Right hindlimb (tissue), 1 donor: Measurements from ENCODE around the gene LRRIQ3.

Source experiments
- DNase-seq: peaks from one replicate; pipeline ENCODE4 v3.0.0-alpha.2; 2018

LRRIQ3 gene

DNA sequence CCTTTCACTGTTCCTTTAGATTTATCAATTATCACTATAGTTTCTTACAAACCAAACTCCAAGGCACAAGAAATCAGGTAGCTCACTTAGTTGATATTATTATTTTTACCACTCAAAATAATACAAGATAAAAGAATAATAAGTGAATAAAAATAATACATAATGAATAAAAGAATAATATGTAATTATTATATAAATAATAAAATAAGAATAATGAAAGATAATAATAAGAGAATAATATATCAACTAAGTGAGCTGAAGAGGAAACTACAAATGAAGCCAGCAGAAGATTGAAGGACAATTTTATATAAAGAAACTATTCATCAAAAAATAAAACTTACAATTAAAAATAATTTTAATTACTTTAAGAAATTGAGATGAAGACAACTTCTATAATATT, 90.6 kb downstream of the LRRIQ3 start:
- no peak for DNase-seq

DNA sequence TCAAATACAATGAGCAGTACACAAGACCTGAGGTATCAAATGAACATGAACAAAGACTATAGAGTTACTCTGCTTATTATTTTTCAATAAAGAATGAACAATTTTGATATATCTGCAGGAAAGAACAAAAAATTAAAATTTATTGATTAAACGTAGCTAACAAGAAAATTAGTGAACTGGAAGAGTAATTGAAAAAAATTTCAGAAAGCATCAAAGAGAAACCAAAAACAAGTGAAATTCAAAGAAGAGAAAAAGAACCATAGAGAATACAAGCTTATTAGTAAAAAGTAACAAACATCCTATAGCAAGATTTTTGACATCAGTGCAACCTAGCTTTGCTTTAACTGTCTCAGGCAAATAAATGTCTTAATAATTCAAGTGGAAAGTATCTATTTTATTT, 106.6 kb downstream of the LRRIQ3 start:
- DNase-seq: no peak

DNA sequence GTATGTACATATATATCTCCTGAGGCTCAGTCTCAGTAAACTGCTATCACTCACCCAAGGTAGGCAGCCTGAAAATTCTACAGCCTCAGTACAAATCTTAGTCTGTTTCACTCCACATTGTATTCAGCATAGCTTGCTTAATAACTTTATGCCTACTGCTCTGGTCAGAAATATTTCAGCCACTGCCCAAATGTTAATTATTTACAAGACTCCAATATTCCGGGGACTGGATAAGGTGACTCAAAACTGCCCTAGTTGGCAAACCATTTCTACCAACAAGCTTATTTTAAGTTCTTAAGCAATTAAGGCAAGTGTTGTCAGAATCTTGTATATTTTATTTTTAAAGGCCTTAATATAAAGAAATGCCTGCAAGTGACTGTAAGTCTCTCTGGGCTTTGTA, 114.8 kb downstream of the LRRIQ3 start:
- no peak for DNase-seq

DNA sequence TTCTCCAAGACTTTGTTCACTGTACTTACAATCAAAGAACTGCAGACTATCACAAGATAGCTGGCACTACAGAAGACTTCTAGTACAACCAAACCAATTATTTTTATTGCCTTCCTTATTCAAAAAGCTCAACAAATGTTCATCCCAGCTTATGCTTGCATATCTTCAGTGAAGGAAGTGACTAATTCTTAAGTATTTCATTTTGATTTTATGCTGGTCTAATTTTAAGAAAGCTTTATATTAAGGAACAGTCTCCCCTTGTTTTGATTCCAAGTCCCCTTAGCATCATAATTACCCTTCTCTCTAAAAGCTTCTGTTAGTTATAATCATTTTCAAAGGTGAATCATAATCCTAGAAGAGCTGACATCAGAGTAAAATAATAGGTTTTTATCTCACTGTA, 132.9 kb downstream of the LRRIQ3 start:
- no peak for DNase-seq

DNA sequence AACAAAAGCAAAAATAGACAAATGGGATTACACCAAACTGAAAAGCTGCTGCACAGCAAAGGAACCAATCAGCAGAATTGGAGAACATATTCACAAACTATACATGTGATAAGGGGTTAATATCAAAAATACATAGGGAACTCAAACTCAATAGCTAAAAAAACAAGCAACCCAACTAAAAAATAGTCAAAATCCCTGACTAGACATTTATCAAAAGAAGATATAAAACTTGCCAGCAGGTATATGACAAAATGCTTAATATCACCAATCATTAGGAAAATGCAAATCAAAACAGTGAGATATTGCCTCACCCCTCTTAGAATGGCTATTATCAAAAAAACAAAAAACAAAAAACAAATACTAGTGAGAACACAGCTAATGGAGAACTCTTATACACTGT, 140.3 kb downstream of the LRRIQ3 start:
- DNase-seq: no peak

DNA sequence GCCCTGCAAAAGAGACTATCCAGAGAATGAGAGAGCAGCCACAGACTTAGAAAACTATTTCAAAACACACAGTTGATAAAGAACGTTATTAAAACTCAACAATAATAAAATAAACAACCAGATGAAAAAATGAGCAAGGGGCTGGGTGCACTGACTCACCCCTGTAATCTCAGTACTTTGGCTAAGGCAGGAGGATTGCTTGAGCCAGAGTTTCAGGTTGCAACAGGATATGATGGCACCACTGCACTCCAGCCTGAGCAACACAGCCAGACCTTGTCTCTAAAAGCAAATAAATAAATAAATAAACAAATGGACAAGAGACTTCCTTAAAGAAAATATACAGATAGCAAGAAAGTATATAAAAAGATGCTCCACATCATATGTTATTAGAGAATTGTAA, 144.6 kb downstream of the LRRIQ3 start:
- no peak for DNase-seq

DNA sequence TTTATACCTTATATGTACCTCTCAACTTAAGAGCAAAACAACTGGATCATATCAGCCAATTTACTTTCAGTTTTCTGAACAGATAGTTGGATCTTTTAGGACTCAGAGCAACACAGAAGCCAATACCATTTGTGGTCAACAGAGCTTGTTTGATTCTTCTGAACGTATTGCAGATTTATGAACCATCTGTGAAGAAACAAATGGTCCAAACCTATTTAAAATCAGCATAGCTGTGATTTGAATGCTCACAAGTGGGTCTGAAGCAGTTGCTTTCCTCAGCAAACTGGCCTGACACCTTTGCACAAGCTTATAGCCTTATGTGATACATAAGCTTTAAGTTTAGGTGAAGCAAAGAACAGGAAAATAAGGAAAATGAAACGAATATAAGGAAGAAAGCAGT, 147.6 kb downstream of the LRRIQ3 start:
- DNase-seq: no peak

DNA sequence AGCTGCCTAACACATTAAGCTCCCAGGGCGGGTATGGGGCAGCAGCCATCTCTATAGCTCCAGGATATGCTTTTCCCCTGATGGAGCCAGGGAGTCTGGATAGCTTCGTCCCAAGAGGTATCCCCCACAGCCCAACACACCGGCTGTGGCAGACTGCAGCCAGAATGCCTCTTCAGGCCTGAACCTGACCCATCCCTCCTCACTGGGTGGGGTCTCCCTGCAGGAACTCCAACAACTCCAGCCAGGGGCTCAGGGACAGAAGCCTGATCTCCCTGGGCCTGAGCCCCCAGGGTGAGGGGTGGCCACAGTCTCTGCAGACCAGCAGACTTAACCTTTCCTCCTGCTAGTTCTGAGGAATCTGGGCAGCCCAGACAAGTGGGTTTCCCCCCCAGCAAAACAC, 159.9 kb downstream of the LRRIQ3 start:
- no peak for DNase-seq

DNA sequence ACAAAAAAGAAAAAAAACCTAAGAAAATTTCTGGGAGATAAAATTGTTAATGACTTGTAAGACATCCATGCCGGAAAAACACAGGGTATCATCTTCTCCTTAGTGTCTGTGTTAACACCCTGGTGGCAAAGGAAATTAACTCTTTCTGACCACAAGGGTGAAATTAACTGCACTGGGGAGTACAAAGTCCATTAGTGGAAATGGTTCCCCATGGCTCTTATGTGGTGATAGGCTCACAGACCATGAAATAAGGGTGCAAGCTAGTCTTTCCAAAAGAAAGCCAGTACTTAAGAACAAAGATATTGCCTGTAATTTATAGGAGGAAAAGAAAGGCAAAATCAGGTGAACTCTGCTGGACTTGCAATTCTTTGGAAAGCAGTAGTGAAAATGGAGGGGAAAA, 185.4 kb downstream of the LRRIQ3 start:
- DNase-seq: no peak

DNA sequence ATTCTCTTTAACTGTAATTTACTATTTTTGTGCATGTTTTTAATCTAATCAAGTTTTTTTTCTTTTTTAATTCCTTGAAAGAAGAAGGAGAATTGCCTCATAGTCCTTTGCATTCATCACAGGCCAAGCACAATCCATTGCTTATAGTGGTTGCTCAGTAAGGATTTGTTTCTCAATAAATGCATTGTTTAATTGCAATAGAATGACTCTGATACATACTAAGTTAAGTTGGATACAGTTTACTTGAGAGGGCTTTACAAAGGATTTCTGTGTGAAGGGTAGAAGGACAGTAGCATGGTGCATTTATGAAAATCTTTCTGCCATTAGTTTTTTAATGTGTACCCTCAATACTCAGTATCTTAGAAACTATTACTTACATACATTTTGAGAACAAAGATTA, 186.2 kb downstream of the LRRIQ3 start:
- DNase-seq: no peak

DNA sequence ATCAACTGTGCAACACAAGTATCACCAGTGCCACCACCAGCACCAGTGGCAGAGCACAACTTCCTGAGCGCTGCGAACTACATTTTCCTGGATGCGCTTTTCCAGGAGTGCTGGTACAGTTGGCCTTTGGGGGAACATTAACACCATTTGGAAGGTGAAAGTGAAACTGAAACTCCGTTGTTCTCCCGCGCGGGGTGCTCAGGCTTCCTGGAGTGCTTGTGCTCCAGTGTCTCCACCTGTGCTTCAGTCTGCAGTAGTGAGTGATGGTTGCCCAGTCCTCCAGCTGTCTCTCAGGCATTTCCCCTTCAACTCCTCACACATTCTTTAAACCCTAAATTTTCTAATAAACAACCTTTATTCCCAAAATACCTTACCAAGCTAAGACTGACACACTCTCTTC, 187.8 kb downstream of the LRRIQ3 start:
- no peak for DNase-seq

DNA sequence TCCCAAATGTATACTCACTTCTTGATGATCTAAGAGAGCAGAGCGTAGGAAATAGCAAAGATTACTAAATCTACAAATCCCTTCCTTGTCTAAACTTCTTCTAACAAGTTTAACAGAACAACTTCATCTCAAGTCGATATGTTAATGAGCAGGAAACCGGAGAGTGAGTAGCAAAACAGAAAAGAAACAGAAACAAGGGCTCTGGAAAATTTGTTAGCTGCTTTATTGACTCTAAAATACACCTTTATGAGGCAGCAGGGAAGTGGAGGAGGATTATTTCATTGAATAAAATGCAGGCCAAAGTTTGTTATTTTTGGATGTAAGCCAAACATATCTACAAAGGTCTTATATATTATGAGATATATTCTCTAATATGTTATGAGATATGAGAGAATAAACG, 192.4 kb downstream of the LRRIQ3 start:
- DNase-seq: no peak

DNA sequence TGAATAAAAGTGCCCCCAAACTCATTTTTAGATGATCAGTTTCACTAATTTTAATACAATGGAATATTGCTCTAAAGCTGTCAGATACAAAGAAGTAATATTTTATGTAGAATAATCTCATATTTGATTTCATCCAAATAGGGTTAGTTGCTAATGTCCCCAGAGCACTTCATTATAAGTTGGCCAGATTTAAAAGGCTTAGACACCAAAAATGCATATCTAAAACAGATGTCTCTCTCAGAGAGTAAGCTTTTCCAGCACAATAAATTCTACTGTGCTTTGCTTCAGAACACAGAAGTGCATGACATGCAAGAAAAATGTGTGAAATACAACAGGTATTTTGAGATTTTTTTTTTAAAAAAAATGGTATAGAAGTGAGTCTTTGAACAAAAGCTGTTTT, 194.2 kb downstream of the LRRIQ3 start:
- no peak for DNase-seq

DNA sequence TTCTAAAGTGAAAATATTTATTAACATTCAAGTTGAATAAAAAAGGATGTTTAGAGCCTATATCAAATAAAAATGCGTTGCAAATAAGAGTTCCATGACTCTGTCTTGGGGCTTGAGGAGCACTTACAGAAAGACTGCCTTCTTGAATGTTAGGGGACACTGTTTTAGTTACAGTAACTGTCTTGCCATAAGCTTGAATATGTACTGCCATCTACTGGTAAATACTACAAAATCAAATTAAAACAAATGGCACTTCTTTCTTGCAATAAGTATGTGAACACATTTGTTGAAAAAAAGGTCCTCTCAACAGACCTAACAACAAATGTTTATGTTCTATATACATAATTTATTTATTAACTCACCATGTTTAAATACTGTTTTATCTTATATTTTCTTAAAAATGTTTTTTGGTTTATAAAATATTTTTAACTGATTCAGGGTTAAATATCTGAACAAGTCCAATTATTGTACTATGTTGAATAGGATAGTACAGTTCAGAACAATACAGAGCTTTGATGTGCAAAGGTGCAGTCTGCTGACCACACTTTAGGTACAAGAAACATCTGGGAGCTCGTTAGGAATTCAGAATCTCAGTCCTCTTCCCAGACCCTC, 199.5 kb downstream of the LRRIQ3 start:
- DNase-seq: no peak

DNA sequence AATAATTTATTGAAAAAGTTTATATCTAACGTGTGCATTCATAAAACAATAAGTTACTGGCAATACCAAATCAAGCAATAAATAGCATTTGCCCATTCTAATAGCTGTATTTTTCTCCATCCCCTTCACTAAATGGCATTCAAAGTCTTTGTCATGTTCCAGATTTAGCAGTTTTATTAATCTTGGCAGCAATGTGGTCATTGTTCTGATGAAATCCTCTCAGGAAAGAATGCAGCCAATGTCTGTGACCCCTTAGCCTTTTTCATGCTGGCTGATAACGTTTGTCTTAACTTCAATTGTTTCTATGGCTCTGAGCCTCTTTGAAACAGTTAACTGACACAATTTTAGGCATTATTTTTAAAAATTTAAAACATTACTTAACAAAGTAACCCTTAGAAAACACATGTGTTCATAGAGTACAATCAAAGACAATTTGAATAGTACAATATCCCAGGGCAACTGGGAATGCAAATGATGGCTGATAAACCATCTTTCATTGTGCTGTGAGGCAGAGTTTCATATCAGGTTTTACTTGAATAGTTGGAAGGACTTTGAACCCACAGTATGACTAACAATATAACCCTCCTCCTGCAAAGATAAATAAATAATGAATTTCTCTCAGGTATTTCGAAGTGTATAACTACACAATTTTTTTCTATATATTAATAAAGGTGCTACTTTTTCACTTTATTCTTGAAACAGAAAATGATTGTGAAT, 217.5 kb downstream of the LRRIQ3 start:
- DNase-seq: no peak

DNA sequence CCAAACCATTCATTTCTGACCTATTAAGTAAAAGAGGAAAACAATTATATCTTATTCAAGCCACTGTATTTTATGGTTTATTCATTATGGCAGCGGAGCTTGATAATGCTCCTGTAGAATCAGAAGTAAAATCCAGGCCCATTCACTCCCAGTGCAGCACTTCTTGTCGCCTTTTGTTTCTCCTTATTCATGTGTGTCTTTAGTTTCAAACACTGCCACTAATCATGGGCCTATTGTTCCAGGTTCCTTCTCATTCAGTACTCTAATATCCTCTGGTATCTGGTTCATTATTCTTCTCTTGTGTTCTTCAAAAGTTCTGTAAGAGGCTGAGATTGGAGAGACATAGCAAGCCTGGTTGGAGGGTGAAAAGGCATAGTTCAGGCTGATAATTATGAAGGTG, 218.3 kb downstream of the LRRIQ3 start:
- DNase-seq: no peak

DNA sequence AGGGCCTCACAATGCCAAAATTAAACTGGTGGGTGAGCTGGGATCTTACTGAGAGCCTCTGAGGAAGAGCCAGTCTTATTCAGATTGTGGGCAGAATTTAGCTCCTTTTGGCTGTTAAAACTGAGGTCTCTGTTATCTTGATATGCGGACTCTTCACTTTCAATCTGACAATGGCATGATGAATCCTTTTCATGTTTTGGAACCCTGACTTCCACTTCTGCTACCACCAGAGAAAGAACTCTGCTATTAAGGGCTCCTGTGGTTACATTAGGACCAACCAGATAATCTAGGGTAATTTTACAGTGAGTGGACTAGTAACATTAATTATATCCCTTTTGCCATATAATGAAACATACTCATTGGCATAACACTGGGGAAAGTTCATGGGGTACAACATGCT, 219.0 kb downstream of the LRRIQ3 start:
- DNase-seq: no peak
